ENCODE results near the gene C16orf90.
"Not testable (repeated sequence)": the region's sequence is repeated elsewhere in the genome, so short reads cannot be mapped to it uniquely, and the experiment has no call there.

The C16orf90 gene

DNA sequence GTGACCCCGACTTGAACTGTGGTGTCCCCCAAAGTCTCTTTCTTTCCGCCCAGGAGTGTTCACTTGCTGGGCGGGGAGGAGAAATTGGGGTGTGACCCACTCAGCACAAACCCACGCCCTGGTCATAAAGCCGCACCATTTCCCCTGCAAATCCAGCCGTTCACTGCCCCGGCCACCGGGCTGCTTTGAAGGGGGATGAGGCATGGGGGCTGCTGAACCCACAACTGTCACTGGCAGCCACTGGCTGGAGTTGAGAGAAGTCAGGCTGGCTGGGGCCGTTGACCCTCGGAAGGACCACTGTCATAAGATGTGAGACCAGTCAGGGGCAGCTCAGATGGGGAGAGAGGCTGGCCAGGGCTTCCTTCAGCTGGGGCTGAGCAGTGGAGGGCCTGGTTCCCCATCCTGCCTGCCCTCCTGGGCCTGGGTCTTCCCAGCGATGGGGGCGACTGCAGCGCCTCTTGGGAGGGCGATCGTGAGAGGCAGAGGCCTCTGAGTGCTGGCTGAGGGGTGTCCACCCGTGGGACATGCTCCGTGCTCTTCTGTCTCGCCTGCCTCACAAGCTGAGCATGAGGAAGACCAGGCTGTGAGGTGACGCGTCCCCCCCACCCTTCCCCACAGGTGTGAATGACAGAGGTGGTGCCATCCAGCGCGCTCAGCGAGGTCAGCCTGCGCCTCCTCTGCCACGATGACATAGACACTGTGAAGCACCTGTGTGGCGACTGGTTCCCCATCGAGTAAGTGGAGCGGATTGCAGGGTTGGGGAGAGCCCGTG is 19.5 kb downstream of the C16orf90 start:
- no peak for DNase-seq (ENCODE audit: low read depth, low spot score)
- H3K4me3 ChIP-seq (ENCODE audit: low read depth, low read length) = no peak overlapping the region
- TF ChIP-seq, protein P1, sequence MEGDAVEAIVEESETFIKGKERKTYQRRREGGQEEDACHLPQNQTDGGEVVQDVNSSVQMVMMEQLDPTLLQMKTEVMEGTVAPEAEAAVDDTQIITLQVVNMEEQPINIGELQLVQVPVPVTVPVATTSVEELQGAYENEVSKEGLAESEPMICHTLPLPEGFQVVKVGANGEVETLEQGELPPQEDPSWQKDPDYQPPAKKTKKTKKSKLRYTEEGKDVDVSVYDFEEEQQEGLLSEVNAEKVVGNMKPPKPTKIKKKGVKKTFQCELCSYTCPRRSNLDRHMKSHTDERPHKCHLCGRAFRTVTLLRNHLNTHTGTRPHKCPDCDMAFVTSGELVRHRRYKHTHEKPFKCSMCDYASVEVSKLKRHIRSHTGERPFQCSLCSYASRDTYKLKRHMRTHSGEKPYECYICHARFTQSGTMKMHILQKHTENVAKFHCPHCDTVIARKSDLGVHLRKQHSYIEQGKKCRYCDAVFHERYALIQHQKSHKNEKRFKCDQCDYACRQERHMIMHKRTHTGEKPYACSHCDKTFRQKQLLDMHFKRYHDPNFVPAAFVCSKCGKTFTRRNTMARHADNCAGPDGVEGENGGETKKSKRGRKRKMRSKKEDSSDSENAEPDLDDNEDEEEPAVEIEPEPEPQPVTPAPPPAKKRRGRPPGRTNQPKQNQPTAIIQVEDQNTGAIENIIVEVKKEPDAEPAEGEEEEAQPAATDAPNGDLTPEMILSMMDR (IDR thresholded peaks at IDR 0.05; ENCODE audit: low read depth, low read length) = no peak
- in situ Hi-C loops (cut with HindIII; ENCODE audit: low sequenced_read_pairs) = no loop called here

DNA sequence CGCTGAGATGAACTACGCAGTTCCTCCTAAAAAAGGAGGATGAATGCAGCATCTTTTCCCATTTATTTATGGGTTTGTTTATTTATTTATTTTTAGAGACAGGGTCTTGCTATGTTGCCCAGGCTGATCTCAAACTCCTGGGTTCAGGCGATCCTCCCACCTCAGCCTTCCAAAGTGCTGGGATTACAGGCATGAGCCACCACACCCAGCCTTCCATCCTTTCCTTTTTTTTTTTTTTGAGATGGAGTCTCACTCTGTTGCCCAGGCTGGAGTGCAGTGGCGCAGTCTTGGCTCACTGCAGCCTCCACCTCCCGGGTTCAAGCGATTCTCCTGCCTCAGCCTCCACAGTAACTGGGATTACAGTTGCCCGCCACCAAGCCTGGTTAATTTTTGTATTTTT is 20.4 kb downstream of the C16orf90 start:
- in situ Hi-C loops (cut with HindIII; ENCODE audit: low sequenced_read_pairs); DNase-seq (ENCODE audit: low read depth, low spot score): not testable (repeated sequence)

DNA sequence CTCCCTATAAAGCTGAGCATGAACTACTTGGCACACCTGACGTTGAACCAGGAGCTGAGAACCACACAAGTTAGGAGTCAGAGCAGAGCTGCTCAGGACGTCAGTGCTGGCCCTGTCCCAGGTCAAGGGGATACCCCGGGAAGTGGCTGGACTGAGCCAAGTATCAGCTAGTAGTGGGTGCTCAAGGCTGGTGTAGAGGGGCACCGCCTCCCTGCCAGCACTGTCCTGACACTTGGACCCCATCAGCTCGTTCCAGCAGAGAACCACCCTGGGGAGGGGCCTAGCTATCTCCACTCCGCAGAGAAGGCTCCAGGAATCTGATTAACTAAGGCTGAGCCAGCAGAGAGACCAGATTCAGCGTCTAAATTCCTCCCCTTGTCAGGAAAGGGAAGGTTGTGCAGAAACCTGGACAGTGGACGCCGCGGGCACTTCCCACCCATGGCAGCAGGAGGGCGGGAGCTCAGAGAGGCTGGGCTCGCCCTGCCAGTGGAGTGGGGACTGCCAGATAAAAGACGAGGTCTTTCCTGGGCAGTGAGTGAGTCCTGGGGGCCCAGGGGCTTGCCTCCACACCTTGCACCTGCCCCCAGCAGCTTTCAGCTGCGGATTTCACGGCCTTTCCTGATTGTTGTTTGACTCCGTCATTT is 21.0 kb downstream of the C16orf90 start:
- no peak overlapping the region for H3K4me3 ChIP-seq (ENCODE audit: low read depth, low read length)
- TF ChIP-seq, protein P1 (IDR thresholded peaks at IDR 0.05; ENCODE audit: low read depth, low read length) = no peak
- DNase-seq (ENCODE audit: low read depth, low spot score) = no peak
- in situ Hi-C loops (cut with HindIII; ENCODE audit: low sequenced_read_pairs) = no loop called here

More for the DNA sequence above, 20.4 kb downstream of the C16orf90 start:
- not testable (repeated sequence) for H3K4me3 ChIP-seq (ENCODE audit: low read depth, low read length)

DNA sequence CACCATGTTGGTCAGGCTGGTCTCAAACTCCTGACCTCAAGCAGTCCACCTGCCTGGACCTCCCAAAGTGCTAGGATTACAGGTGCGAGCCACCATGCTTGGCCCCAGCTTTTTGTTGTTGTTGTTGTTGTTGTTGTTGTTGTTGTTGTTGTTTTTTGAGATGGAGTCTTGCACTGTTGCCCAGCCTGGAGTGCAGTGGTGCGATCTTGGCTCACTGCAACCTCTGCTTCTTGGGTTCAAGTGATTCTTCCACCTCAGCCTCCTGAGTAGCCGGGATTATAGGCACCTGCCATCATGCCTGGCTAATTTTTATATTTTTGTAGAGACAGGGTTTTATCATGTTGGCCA is 21.7 kb downstream of the C16orf90 start:
- H3K4me3 ChIP-seq (ENCODE audit: low read depth, low read length); in situ Hi-C loops (cut with HindIII; ENCODE audit: low sequenced_read_pairs); DNase-seq (ENCODE audit: low read depth, low spot score): not testable (repeated sequence)

GRCh38 chr16:3472878-3473595 is 22.3 kb downstream of the C16orf90 start:
- in situ Hi-C loops (cut with HindIII; ENCODE audit: low sequenced_read_pairs) = no loop called here
- DNase-seq (ENCODE audit: low read depth, low spot score) = peak; percentile 39
- no peak overlapping the region for H3K4me3 ChIP-seq (ENCODE audit: low read depth, low read length)
- TF ChIP-seq, protein P1 (IDR thresholded peaks at IDR 0.05; ENCODE audit: low read depth, low read length) = no peak

DNA sequence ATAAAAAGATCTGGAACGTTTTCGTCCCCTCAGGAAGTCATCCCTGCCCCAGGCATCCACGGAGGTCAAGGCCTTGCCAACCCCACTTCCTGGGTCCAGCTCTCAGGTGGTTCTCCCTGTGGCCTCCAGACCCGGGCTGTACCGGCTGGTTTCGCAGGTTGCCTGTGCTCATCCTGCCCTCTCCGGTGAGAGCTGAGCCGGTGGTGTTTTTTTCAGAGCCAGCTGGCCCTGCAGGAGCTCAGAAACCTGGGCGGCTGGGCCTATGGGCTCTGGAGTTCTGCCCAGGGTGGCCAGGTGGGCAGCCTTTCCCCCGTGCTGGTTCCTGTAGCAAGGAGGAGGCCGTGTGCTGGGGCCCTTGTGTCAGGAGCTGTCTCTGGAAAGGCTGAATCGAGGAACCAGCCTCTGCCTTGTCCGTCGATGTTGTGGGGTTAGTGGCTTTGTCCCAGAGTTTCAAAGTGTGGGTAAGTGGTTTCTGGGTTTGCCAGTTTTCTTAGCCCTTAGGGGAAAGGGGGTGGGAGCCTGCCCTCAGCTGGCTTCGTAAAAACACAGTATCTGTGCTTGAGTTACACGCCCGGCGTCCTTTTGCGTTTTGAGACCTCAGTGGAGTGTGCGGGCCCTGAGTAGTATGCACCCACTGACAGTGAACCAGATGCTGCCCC is 23.6 kb downstream of the C16orf90 start:
- H3K4me3 ChIP-seq (ENCODE audit: low read depth, low read length) = no peak overlapping the region
- TF ChIP-seq, protein P1 (IDR thresholded peaks at IDR 0.05; ENCODE audit: low read depth, low read length) = no peak
- in situ Hi-C loops (cut with HindIII; ENCODE audit: low sequenced_read_pairs) = no loop called here
- no peak for DNase-seq (ENCODE audit: low read depth, low spot score)

DNA sequence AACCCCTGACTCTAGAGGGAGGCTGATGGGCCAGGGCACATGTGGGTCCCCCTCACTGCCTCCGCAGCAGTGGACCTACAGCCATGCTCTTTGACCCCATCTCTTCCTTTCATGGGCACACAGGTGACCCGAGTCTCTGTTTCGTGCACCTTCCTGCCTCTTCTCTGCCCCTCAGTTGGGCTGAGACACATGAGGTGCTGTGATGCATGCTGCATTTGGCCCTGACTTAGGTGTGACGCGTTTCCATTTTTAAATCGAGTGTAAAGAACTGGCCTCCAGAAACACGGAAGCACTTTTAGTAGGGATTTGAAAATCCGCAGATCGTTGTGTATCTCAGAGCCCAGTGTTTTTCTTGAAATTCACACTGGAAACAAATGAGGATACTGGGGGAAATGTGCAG is 24.6 kb downstream of the C16orf90 start:
- no peak overlapping the region for H3K4me3 ChIP-seq (ENCODE audit: low read depth, low read length)
- in situ Hi-C loops (cut with HindIII; ENCODE audit: low sequenced_read_pairs) = no loop called here
- TF ChIP-seq, protein P1 (IDR thresholded peaks at IDR 0.05; ENCODE audit: low read depth, low read length) = no peak
- DNase-seq (ENCODE audit: low read depth, low spot score) = no peak
